Measurements from ENCODE around the gene KRT86. TPM values are rescaled to one million over a fixed set of nuclear protein-coding genes. Genes with fewer than 3 reads are reported as not detected.

The KRT86 gene
- total and polyA plus RNA-seq, 10 donors, result 0.08 to 0.26 (median 0.13) TPM; not detected in 6

DNA sequence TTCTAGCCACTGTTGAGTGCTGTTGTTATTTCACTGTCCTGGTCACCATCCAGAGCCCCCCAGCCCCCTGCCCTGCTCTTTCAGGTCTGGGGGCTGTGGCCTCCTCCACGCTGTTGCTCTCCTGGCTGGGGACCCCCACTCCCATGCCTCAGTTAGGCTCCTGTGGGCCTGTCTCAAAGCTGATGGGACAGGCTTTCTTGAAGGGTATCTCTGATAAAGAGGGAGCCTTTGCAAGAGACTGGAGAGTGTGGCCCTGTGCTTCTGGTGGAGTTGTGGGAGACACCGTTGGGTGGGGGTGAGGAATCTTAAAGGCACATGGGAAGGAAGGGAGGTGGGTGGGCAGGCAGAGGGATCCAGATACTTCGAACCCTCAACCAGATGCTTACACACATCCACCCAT lies 12.2 kb upstream of the KRT86 start:
- H3K27ac ChIP-seq, result no peak overlapping the region
- no peak for TF ChIP-seq POLR2A (IDR thresholded peaks at IDR 0.05)
- no peak for TF ChIP-seq POLR2AphosphoS5 (IDR thresholded peaks at IDR 0.05)
- TF ChIP-seq, protein P1, sequence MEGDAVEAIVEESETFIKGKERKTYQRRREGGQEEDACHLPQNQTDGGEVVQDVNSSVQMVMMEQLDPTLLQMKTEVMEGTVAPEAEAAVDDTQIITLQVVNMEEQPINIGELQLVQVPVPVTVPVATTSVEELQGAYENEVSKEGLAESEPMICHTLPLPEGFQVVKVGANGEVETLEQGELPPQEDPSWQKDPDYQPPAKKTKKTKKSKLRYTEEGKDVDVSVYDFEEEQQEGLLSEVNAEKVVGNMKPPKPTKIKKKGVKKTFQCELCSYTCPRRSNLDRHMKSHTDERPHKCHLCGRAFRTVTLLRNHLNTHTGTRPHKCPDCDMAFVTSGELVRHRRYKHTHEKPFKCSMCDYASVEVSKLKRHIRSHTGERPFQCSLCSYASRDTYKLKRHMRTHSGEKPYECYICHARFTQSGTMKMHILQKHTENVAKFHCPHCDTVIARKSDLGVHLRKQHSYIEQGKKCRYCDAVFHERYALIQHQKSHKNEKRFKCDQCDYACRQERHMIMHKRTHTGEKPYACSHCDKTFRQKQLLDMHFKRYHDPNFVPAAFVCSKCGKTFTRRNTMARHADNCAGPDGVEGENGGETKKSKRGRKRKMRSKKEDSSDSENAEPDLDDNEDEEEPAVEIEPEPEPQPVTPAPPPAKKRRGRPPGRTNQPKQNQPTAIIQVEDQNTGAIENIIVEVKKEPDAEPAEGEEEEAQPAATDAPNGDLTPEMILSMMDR (IDR thresholded peaks at IDR 0.05 in 8 of 11, conservative IDR thresholded peaks at IDR 0.05 in 3 of 11), result no peak
- peak; percentile 39 for DNase-seq
- H3K9me3 ChIP-seq, result no peaks in the 10 kb centered on the region
- intact Hi-C loops (cut with DNase I; ENCODE audit: low total_unique reads), result no loop called here
- H3K27me3 ChIP-seq (replicated peaks in 1 of 7), result peaks cover 0 to 64% (median 16%) of the 10 kb centered on the region in 7 donors
- H3K4me3 ChIP-seq, result no peak overlapping the region
- WGBS, 5 donors, result 82 to 90% (median 86%) methylated on average over 2 to 3 of the region's 3 CpGs
- H3K4me1 ChIP-seq, result peaks cover 0 to 28% (median 16%) of the 10 kb centered on the region in 6 donors
- H3K36me3 ChIP-seq, result no peaks in the 10 kb centered on the region

DNA sequence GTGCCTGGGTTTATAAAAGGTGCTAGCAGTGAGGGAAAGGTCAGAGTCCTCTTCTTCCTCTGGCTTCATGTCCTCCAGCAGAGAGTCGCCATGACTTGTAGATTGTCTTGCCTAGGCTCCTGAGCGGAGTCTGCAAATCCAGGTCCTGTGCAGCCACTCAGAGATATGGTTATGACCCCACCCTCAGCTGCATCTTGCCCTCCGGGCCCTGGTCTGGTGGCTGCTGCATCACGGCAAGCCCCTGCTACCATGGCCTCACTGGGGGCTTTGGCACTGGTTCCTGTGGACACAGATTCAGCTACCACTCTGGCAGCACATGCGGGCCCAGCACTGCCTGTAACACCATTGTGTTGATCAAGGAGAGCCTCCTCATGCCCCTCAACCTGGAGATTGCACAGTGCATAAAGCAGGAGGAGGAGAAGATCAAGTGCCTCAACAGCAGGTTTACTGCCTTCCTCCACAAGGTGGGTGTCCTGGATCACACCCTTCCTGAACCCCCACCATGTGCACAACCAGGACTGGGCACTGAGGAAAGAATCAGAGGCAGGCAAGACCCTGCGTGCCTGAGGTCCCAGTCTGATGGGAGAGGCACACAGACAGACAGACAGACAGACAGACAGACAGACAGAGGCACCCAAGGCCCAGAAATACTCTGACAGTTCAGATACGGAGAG lies 10.5 kb upstream of the KRT86 start:
- intact Hi-C loops (cut with DNase I; ENCODE audit: low total_unique reads), result no loop called here
- H3K36me3 ChIP-seq, result no peaks in the 10 kb centered on the region
- TF ChIP-seq POLR2A (IDR thresholded peaks at IDR 0.05), result no peak
- TF ChIP-seq, protein P1 (IDR thresholded peaks at IDR 0.05 in 8 of 11, conservative IDR thresholded peaks at IDR 0.05 in 3 of 11), result no peak
- no peak for TF ChIP-seq POLR2AphosphoS5 (IDR thresholded peaks at IDR 0.05)
- H3K4me1 ChIP-seq, result peaks cover 0 to 18% (median 8%) of the 10 kb centered on the region in 6 donors
- H3K9me3 ChIP-seq, result no peaks in the 10 kb centered on the region
- H3K27me3 ChIP-seq (replicated peaks in 1 of 7), result peaks cover 0 to 48% (median under 1%) of the 10 kb centered on the region in 7 donors
- peak; percentile 59 for DNase-seq
- no peak overlapping the region for H3K27ac ChIP-seq
- 80 to 92% (median 88%) methylated on average over 7 of the region's 7 CpGs for WGBS, 5 donors
- H3K4me3 ChIP-seq, result no peak overlapping the region

DNA sequence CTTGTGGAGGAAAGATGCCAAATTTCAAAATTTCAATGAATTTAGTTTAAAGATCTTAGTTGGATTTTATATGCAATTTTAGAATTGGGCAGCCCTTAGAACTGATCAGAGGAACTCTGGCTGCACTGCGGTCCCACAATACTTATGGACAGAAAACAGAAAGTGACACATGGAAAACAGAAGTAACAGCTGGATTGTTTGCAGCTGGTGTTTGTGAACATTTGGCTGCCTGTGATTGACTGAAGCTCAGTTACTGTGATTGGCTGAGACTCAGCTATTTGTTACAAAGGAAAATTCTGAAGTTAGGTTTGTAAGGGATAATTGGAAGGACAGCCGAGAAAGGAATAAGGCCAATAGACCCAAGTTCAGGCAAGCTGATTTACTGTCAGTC lies 10.0 kb upstream of the KRT86 start:
- Histone ChIP-seq H3K36me3 (no peaks in the 10 kb centered on the region), H3K4me1 (peaks cover 0 to 13% (median 5%) of the 10 kb centered on the region in 6 donors), H3K4me3 (no peak overlapping the region), H3K27me3 (replicated peaks in 1 of 7) (peaks cover 0 to 43% (median 0%) of the 10 kb centered on the region in 7 donors), H3K27ac (peak overlapping the region in 1 of 8 donors; percentile 16), H3K9me3 (no peaks in the 10 kb centered on the region)
- no peak for TF ChIP-seq POLR2A (IDR thresholded peaks at IDR 0.05)
- TF ChIP-seq, protein P1 (IDR thresholded peaks at IDR 0.05 in 8 of 11, conservative IDR thresholded peaks at IDR 0.05 in 3 of 11), result no peak
- TF ChIP-seq POLR2AphosphoS5 (IDR thresholded peaks at IDR 0.05), result no peak
- intact Hi-C loops (cut with DNase I; ENCODE audit: low total_unique reads), result no loop called here
- WGBS, 5 donors, result 69 to 85% (median 76%) methylated on average over 2 of the region's 2 CpGs
- DNase-seq, result no peak

DNA sequence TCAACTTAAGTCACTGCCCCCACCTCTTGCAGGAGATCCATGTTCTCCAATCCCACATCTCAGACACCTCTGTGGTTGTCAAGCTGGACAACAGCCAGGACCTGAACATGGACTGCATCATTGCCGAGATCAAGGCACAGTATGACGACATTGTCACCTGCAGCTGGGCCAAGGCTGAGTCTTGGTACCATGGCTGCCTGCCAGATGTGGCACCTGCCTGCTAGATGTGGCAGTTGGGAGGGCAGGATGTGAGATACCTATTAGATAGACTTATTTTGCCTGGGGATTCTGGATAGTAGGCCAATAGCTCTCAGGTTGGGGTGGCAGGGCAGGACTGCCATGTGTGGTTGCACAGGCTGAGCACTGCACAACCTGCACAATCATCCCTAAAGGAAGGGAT lies 7.9 kb upstream of the KRT86 start:
- H3K27me3 ChIP-seq (replicated peaks in 1 of 7), result peaks cover 0 to 39% (median 0%) of the 10 kb centered on the region in 7 donors
- H3K36me3 ChIP-seq, result no peaks in the 10 kb centered on the region
- H3K4me3 ChIP-seq, result no peak overlapping the region
- no peaks in the 10 kb centered on the region for H3K9me3 ChIP-seq
- TF ChIP-seq, protein P1 (IDR thresholded peaks at IDR 0.05 in 8 of 11, conservative IDR thresholded peaks at IDR 0.05 in 3 of 11), result no peak
- TF ChIP-seq POLR2A (IDR thresholded peaks at IDR 0.05), result no peak
- no peak for TF ChIP-seq POLR2AphosphoS5 (IDR thresholded peaks at IDR 0.05)
- H3K4me1 ChIP-seq, result peaks cover 0 to 5% (median 0%) of the 10 kb centered on the region in 6 donors
- intact Hi-C loops (cut with DNase I; ENCODE audit: low total_unique reads), result no loop called here
- WGBS, 5 donors, result 85 to 93% (median 89%) methylated on average over 2 of the region's 2 CpGs
- DNase-seq, result no peak
- H3K27ac ChIP-seq, result no peak overlapping the region

All from spleen (tissue), 11 donors.